HepG2 (cell line): Measurements from ENCODE around the gene CDH23.

Experiments used
- CENPT ChIP-seq: sonication (generic); formaldehyde crosslinking; IDR thresholded peaks from 2 replicates; pipeline ENCODE4 v1.8.0; 2022; ENCODE audit warnings: low read depth, mild to moderate bottlenecking, moderate library complexity, missing genetic modification reagents
- CTCF ChIP-seq: sonication (generic); formaldehyde crosslinking; IDR thresholded peaks from 2 replicates; pipeline ENCODE4 v1.5.0; 2020; ENCODE audit warnings: mild to moderate bottlenecking, missing genetic modification reagents, moderate library complexity
- IRF1 ChIP-seq: sonication (generic); formaldehyde crosslinking; IDR thresholded peaks from 2 replicates; pipeline ENCODE4 v1.4.0; 2020; ENCODE audit warnings: low read depth, mild to moderate bottlenecking, missing genetic modification reagents
- KLF6 ChIP-seq: IDR thresholded peaks from 2 replicates; pipeline ENCODE4 v1.8.0; 2016; ENCODE audit warnings: missing biosample characterization, missing genetic modification reagents
- SRY ChIP-seq: sonication (generic); formaldehyde crosslinking; IDR thresholded peaks from 2 replicates; pipeline ENCODE4 v1.8.0; 2022; ENCODE audit warnings: mild to moderate bottlenecking, missing genetic modification reagents
- TOE1 ChIP-seq: sonication (generic); formaldehyde crosslinking; IDR thresholded peaks from 2 replicates; pipeline ENCODE4 v1.4.0; 2020; ENCODE audit warnings: mild to moderate bottlenecking, missing genetic modification reagents
- ZNF12 ChIP-seq: sonication (generic); formaldehyde crosslinking; IDR thresholded peaks from 2 replicates; pipeline ENCODE4 v1.5.0; 2020; ENCODE audit warnings: missing genetic modification reagents

DNA sequence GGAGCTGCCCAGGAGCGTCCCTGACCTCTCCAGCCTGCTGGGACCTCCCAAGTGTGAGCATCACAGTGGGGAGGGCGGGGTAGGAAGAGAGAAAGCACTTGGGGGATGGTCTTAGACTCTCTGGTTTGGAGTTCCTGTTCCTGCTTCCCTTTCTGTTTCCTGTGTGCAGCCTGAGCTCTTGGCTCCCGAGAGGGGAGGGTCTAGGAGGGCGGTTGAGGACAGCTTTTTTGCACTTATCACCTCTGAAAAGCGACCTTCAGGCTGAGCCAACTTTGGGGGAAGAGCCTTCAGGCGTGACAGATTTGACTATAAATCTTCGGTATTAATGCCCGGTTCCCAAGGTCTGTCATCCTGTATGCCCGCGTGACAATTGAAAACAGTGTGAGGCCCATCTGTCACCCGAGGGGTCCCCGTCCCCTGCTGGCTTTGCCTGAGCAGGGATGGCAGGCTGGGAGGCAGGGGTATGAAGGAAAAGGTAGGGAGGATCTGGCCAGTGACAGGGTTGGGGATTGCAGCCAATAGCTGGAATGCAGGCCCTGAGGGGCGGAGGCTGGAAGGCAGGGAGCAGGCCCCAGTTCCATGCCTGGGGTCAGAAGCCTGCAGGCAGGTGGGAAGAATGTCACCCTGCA, 78.6 kb downstream of the CDH23 start:
- no peak for TF ChIP-seq CTCF (CRISPR knock-in tag)
- TF ChIP-seq SRY = no peak
- TF ChIP-seq ZNF12 (CRISPR knock-in tag) = no peak
- no peak for TF ChIP-seq IRF1 (CRISPR knock-in tag)
- TF ChIP-seq KLF6 (CRISPR knock-in tag) = no peak
- no peak for TF ChIP-seq CENPT (CRISPR knock-in tag)
- no peak for TF ChIP-seq TOE1 (CRISPR knock-in tag)
